ENCODE measurements around the gene CDKN2B-AS1.
"Not testable (repeated sequence)": the region's sequence is repeated elsewhere in the genome, so short reads cannot be mapped to it uniquely, and the experiment has no call there.

CDKN2B-AS1 gene

GRCh38 chr9:21994556-21995005 lies at the start of gene CDKN2B-AS1:
TSS of gene CDKN2B-AS1 (plus strand) at chr9:21994791.
- DNase-seq: peak; percentile 52

DNA sequence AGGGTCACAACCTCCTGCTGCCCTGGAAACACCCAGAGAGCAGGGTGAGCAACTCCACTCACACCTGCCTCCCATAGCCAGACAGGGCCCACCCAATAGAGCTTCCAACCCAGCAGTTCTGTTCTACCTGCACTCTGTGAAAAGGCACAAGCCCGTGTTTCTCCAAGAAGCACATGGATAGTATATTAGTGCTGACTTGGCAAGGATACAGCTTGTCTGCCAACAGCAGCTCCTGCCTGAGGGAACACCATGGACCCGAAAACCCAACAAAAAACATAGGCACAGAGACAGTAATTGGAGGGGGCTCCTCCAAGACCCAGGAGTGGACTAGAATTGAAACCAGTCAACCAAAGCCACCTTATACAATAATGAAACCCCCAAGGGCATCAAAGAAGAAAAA lies 49.0 kb upstream of the CDKN2B-AS1 start:
- no peak for DNase-seq

- DNase-seq: no peak
These were observed 35.8 kb upstream of the CDKN2B-AS1 start for GRCh38 chr9:21958833-21959232.

DNA sequence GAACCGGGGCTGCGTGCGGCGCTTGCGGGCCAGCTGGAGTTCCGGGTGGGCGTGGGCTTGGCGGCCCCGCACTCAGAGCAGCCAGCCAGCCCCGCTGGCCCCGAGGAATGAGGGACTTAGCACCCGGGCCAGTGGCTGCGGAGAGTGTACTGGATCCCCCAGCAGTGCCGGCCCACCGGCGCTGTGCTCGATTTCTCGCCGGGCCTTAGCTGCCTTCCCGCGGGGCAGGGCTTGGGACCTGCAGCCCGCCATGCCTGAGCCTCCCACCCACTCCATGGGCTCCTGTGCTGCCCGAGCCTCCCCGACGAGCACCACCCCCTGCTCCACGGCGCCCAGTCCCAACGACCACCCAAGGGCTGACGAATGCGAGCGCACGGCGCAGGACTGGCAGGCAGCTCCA lies 35.3 kb upstream of the CDKN2B-AS1 start:
- not testable (repeated sequence) for DNase-seq

GRCh38 chr9:21961569-21961968 lies 33.0 kb upstream of the CDKN2B-AS1 start:
- DNase-seq: no peak

- peak; percentile 52 for DNase-seq
These were observed 29.6 kb upstream of the CDKN2B-AS1 start for GRCh38 chr9:21964925-21965385.

DNA sequence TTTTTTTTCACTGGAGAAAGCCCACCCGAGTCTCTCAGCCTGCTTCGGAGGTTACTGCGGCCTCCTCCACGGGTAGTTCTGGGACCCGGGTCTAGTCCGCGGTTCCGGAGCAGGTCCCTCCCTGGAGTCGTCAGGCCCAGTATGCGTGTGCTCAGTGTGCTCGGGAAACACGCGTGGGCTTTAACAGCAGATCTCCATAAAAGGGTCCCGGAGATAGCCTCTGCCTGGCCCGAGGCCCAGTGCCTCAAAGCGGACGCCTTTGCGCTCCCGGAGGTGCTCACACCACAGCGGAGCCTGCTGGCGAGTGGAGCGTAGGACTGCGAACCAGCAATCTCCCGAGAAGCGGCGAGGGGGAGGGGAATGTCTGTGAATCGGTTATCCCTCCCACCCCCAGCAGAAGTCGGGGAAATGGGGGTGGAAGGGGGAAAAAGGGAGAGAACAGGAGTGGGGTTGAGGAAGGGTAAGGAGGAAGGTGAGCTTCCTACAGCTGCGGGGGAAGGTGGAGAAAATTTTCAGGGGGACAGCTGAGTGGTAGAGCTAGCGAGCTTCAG lies 29.1 kb upstream of the CDKN2B-AS1 start:
- DNase-seq: peak; percentile 52

DNA sequence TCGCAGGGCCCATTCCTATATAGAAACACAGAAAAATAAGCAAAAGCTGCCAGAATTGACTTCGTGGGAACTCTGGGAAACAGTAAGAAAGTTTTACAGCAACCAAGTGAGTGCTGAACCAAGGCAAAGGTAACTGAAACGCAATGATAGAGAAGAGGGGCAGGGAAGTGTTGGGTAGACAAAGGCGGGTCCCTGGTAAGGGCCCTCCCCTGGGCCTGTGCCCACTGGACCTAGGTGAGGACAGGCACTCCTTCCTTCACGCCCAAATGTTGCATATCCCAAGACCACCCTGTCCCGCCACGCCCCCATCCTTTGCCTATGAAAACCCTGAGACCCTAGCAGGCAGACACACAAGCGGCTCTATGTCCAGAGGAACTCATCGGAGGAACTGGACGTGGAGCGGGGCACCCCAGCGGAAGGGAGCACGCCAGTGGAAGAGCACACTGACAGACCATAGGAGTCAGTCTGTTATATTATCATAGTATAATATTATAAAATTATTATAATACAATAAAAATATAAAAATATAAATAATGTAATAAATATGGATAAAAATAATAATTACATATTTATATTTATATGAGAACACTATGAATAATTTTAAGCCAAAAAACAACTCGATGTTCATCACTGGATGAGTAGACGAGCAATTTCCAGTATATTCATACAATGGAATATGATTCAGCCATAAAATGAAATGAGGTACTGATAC lies 28.3 kb upstream of the CDKN2B-AS1 start:
- no peak for DNase-seq

DNA sequence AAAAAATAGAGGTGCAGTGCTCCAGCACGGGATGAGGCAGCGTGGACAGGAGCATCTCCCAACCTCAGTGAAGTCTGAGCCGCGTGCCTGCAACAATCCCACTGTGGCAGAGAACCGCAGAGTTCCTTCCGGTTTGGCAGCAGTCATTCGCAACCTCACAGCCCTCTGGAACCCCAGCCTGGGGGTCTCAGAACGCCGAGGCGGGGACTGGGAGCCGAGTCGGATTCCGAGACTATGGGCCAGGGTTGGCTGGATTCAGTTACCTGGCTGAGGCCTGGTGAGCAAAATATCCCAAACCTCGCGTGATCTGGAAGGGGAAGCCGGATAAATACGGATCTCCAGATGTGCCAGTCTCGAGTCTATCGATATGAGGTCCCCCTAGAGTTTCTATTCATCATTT lies 27.4 kb upstream of the CDKN2B-AS1 start:
- DNase-seq: no peak

DNA sequence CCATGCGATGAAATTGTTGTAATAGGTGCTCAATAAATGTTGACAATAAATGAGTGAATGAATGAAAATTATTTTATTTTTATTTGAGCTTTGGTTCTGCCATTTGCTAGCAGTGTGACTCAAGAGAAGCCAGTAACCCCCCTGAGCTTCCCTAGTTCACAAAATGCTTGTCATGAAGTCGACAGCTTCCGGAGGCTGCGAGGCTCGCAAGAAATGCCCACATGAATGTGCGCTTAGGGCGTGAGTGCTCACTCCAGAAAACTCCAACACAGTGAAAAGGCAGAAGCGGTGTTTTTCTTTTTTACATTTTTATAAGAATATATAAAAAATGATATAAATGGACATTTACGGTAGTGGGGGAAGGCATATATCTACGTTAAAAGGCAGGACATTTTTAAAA lies 26.9 kb upstream of the CDKN2B-AS1 start:
- no peak for DNase-seq

GRCh38 chr9:21968331-21969010 lies 26.1 kb upstream of the CDKN2B-AS1 start:
- no peak for DNase-seq

- no peak for DNase-seq
These were observed 25.3 kb upstream of the CDKN2B-AS1 start for GRCh38 chr9:21969011-21969940.

DNA sequence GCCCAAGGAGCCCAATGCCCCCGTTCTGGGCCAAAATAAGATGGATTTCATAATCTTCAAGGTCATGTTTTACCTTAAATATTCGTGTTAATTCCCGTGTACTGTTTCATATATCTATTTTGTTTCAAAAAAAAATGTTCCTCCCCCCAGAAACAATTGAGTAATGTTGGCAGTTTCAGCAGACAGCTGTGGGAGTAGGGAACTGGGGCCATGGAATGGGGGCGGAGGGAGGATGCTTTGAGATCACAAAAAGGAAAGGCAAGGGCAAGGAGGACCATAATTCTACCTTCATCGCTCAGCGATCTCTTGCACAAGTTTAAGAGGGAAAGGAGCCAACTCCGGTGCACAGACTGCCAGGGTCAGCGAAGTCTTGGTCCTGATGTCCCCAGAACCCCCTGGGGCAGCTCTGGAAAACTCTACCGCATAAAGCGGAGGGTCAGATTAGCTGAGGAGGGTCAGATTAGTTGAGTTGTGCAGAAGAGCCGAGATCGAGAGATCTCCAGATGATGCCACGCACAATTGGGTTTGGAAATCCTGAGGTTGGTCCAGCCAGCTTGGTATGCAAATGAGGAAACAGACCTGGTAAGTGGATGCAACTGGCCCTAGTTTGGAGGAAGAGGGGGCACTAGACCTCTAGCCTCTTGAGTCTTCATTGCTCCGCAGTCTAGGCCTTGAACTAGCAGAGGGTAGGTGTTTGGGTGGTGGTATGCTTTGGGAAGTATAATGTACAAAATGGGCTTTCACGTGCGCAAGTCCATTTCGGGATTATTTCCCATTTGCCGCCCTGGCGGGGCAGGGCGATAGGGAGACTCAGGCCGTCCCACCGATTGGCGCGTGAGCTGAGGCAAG lies 24.4 kb upstream of the CDKN2B-AS1 start:
- DNase-seq: no peak

GRCh38 chr9:21970800-21971640 lies 23.6 kb upstream of the CDKN2B-AS1 start:
- no peak for DNase-seq

GRCh38 chr9:21972361-21972760 lies 22.2 kb upstream of the CDKN2B-AS1 start:
- DNase-seq: no peak

GRCh38 chr9:21974343-21974721 lies 20.3 kb upstream of the CDKN2B-AS1 start:
- DNase-seq: no peak

DNA sequence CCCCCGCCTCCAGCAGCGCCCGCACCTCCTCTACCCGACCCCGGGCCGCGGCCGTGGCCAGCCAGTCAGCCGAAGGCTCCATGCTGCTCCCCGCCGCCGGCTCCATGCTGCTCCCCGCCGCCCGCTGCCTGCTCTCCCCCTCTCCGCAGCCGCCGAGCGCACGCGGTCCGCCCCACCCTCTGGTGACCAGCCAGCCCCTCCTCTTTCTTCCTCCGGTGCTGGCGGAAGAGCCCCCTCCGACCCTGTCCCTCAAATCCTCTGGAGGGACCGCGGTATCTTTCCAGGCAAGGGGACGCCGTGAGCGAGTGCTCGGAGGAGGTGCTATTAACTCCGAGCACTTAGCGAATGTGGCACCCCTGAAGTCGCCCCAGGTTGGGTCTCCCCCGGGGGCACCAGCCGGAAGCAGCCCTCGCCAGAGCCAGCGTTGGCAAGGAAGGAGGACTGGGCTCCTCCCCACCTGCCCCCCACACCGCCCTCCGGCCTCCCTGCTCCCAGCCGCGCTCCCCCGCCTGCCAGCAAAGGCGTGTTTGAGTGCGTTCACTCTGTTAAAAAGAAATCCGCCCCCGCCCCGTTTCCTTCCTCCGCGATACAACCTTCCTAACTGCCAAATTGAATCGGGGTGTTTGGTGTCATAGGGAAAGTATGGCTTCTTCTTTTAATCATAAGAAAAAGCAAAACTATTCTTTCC lies 19.7 kb upstream of the CDKN2B-AS1 start:
- DNase-seq: no peak

DNA sequence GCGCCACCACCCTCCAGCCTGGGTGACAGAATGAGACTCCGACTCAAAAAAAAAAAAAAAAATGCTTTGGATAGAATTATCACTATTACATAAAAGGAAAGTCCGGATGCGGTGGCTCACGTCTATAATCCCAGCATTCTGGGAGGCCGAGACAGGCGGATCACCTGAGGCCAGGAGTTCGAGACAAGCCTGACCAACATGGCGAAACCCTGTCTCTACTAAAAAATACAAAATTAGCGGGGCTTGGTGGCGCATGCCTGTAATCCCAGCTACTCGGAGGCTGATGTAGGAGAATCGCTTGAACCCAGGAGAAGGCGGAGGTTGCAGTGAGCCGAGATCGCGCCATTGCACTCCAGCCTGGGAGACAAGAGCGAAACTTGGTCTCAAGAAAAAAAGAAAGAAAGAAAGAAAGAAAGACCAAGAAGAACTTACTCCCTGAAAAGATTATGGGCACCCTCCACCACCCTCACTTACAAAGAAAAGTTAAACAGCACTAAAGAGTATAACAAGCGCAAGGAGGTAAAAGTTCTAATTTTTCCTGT lies 18.2 kb upstream of the CDKN2B-AS1 start:
- DNase-seq: no peak

- no peak for DNase-seq
These were observed 12.2 kb upstream of the CDKN2B-AS1 start for GRCh38 chr9:21982391-21982790.
